ENCODE results near the gene DDX31. TPM values are rescaled to one million over a fixed set of nuclear protein-coding genes. Genes with fewer than 3 reads are reported as not detected.
A peak's percentile ranks its signal among the peaks of the same experiment; 100 is the strongest.

Gene DDX31
- total RNA-seq, 1 donor from 2014 or later: 6.4 TPM

DNA sequence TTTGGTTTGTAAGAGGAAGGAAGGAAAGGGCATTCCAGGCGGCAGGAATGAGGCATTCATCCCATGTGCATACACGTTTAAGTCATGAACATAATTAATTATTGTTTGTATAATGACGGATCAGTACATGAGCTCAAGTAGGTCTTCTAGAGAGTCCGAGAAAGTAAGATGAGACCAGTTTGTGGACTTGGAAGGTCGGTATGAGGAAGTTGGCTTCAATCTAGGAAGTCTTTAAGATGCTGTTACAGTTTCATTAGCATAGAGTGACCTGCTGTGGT, 2.6 kb upstream of the DDX31 start:
- no peak for ATAC-seq

DNA sequence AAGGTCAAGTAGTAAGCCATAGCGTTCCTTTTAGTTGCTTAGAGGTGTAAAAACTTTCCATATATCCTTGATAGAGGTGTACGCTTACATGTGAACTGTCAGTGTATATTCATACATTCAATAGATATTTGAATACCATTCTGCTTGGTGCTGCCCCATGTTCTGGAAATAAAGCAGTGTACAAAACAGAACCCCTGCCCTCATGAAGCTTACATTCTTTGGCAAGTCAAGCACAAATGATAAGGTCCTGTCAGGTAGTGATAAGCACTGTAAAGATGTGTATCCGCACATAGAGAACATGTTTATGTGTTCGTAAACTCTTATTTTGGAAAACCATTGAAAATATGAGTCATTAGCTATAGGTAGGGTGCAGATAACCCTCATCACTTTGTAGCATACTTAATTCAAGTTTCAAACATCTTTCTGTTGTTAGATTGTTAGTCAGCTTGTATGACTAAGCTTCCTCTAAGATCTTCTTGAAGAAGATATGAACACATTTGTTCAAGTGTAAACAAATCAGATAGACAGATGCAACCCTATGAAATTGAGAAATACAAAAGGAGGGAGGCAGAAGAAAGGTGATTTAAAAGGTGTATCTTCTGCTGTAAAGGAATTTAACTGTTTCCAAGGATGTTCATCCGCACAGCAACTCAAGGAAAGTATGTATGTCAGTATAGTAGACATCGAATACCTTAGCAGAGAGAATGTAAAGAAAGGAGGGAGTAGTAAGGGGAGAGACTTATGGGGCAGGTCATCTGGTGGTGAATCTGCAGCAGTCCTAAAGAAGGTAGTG, 2.0 kb upstream of the DDX31 start:
- no peak for ATAC-seq

GRCh38 chr9:132670457-132671391, 941 bp upstream of the DDX31 start, which contains the start of gene GTF3C4:
Gene GTF3C4, plus strand, starts transcription at chr9:132670464. Its CDS starts 135 bp downstream, at chr9:132670599.
- peak; percentile 16 for ATAC-seq

DNA sequence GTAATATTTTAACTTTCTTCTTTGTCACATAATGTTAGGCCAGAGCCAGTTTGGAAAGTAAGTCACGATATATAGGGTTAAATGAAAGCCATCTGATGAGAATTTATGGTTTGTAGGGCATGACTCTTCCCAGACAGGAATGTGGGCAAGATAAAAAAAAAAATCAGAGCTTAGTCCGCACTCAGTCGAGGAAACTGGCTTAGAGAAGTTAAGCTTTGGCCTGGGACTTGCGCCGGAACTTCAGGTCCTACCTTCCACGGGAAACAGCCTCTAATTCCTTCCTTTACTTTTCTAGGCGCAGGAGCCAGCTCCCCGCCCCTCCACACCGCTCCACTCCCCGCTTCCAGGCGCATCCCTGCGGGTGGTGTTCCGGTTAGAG, 475 bp downstream of the DDX31 start:
- ATAC-seq: peak; percentile 66

GRCh38 chr9:132663851-132664250, 5.9 kb downstream of the DDX31 start:
- no peak for ATAC-seq

GRCh38 chr9:132663117-132663516, 6.7 kb downstream of the DDX31 start:
- ATAC-seq: no peak

GRCh38 chr9:132662152-132662945, 7.4 kb downstream of the DDX31 start:
- ATAC-seq: no peak

- no peak for ATAC-seq
These were observed 13.5 kb downstream of the DDX31 start for GRCh38 chr9:132656299-132656698.

DNA sequence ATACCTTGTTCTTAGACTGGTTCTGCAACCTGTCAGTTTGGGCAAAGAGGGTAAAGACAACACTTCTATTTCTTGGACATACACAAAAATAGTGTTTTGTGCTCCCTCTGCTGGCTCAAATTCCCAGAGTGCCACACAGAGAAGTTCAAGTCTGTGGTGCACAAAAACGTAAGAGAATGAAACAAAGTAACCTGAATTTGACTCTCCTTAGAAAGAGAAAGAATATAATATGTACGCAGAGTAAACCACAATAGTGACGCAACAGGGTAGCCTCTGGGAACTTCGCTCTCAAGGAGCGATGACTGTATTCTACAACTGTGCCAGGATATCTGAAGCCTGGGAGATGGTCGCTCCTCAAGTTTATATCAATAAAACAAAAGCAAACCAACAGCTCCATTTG, 18.5 kb downstream of the DDX31 start:
- ATAC-seq: no peak

- no peak for ATAC-seq
These were observed 21.1 kb downstream of the DDX31 start for GRCh38 chr9:132648685-132649084.

DNA sequence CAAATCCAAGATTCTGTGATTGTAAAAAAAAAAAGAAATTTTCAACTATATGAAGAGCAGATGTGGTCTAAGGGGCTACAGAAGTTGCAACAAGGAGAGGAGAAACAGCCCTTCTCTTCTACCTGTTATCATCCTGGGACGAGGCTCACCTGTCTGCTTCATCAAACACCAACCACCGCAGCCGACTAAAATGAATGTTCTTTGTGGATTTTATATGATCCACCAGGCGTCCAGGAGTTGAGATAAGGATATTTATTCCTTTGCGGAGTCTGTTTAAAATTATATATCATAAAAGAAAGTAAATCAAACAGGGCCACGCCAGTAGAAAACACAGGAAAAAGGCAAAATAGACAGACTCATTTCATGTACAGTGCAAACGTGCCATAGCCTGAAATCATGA, 21.5 kb downstream of the DDX31 start:
- ATAC-seq: no peak

GRCh38 chr9:132647806-132648205, 22.0 kb downstream of the DDX31 start:
- no peak for ATAC-seq

- ATAC-seq: no peak
These were observed 22.4 kb downstream of the DDX31 start for GRCh38 chr9:132647355-132647754.

- no peak for ATAC-seq
These were observed 23.1 kb downstream of the DDX31 start for GRCh38 chr9:132646726-132647125.

- ATAC-seq: no peak
These were observed 24.1 kb downstream of the DDX31 start for GRCh38 chr9:132645711-132646110.

- no peak for ATAC-seq
These were observed 24.5 kb downstream of the DDX31 start for GRCh38 chr9:132645306-132645705.

DNA sequence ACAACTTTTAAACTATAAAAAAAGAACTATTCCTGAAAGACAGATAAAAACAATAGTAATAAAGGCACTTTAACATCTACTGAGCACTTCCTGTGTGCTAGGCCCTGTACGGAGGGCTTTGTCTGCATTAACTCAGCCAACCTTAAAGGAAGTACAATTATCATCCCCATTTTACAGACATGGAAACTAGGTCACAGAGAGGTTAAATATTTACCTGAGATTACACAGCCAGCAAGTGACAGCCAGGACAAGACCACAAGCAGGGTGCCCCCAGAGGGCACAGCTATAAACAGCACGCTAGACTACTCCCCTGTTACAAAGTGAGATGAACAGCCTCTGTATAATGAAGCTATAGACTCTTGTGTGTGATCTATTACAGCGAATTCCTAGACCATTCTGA, 25.5 kb downstream of the DDX31 start:
- no peak for ATAC-seq

GRCh38 chr9:132641216-132641615, 28.6 kb downstream of the DDX31 start:
- no peak for ATAC-seq

DNA sequence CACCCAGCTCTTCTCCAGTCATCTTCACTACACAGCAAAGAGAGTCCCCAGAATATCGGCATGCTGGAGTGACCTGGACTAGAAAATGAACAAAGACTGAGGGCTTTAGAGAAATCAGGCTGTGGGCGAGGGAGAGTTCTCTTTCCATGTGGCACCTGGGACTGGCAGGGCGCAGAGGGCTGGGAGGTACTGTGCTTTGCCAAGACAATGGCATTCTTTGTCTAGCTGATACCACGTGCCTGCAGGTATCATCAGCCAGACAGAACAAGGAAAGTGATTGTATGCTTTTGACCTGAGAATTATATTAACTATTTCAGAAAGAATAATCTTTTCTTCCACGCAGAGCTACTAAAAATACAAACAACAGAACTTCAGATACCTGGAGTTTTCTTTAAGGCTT, 30.5 kb downstream of the DDX31 start:
- ATAC-seq: peak; percentile 26

- no peak for ATAC-seq
These were observed 31.5 kb downstream of the DDX31 start for GRCh38 chr9:132638240-132638639.

- no peak for ATAC-seq
These were observed 32.0 kb downstream of the DDX31 start for GRCh38 chr9:132637801-132638200.

GRCh38 chr9:132637351-132637750, 32.4 kb downstream of the DDX31 start:
- ATAC-seq: no peak

- ATAC-seq: no peak
These were observed 35.5 kb downstream of the DDX31 start for GRCh38 chr9:132634327-132634726.

All from esophagus mucosa (tissue), 1 donor.